Chondrocyte (in vitro differentiated cells): ENCODE measurements around the gene TPO. TPM values are rescaled to one million over a fixed set of nuclear protein-coding genes. Genes with fewer than 3 reads are reported as not detected.

ENCODE experiments used
- DNase-seq: peaks from one replicate; pipeline ENCODE4 v3.0.0; 2021; ENCODE audit warnings: mixed read lengths, low spot score
- H3K27ac Mint-ChIP-seq: one replicate; pipeline ENCODE4 v1.8.0; 2021; ENCODE audit warnings: mild to moderate bottlenecking, moderate library complexity, mixed read lengths; ENCODE audit not compliant: unreplicated experiment
- H3K27me3 Mint-ChIP-seq: 2 replicates; pipeline ENCODE4 v1.8.0; 2021; ENCODE audit warnings: low read depth, mixed read lengths
- H3K36me3 Mint-ChIP-seq: 2 replicates; pipeline ENCODE4 v1.8.0; 2021; ENCODE audit warnings: low read depth, mixed read lengths
- H3K4me1 Mint-ChIP-seq: 2 replicates; pipeline ENCODE4 v1.8.0; 2021; ENCODE audit warnings: low read depth, mild to moderate bottlenecking, mixed read lengths
- H3K4me3 Mint-ChIP-seq: one replicate; pipeline ENCODE4 v1.8.0; 2021; ENCODE audit warnings: mild to moderate bottlenecking, moderate library complexity, mixed read lengths; ENCODE audit not compliant: unreplicated experiment
- H3K9me3 Mint-ChIP-seq: 2 replicates; pipeline ENCODE4 v1.8.0; 2021; ENCODE audit warnings: low read depth, mixed read lengths
- CTCF ChIP-seq: fragments of 200-600 bp; sonication (generic); IDR thresholded peaks from 2 replicates; pipeline ENCODE4 v1.5.0; 2021; ENCODE audit warnings: antibody characterized with exemption, mild to moderate bottlenecking, moderate library complexity
- total RNA-seq: library from RNA; stranded (reverse); gene quantifications from 3 replicates; pipeline ENCODE4 v1.2.1, GENCODE V29; 2021

TPO gene
- total RNA-seq, 1 donor from 2014 or later, result not detected

GRCh38 chr2:1494906-1495305 is 81.6 kb downstream of the TPO start:
- no peak overlapping the region for H3K4me3 Mint-ChIP-seq
- no peaks in the 10 kb centered on the region for H3K4me1 Mint-ChIP-seq
- peaks cover 16% of the 10 kb centered on the region for H3K27me3 Mint-ChIP-seq
- peak; percentile 21 for DNase-seq
- no peak overlapping the region for H3K27ac Mint-ChIP-seq
- TF ChIP-seq CTCF, result no peak
- no peaks in the 10 kb centered on the region for H3K9me3 Mint-ChIP-seq
- no peaks in the 10 kb centered on the region for H3K36me3 Mint-ChIP-seq

GRCh38 chr2:1495676-1496358 is 82.6 kb downstream of the TPO start:
- no peaks in the 10 kb centered on the region for H3K4me1 Mint-ChIP-seq
- no peak overlapping the region for H3K4me3 Mint-ChIP-seq
- no peaks in the 10 kb centered on the region for H3K36me3 Mint-ChIP-seq
- H3K9me3 Mint-ChIP-seq, result no peaks in the 10 kb centered on the region
- TF ChIP-seq CTCF, result no peak
- DNase-seq, result peak; percentile 66
- H3K27me3 Mint-ChIP-seq, result peaks cover 16% of the 10 kb centered on the region
- H3K27ac Mint-ChIP-seq, result no peak overlapping the region

GRCh38 chr2:1496359-1496821 is 83.1 kb downstream of the TPO start:
- Mint-ChIP-seq H3K36me3 (no peaks in the 10 kb centered on the region), H3K27me3 (peaks cover 16% of the 10 kb centered on the region), H3K4me1 (no peaks in the 10 kb centered on the region), H3K27ac (no peak overlapping the region), H3K4me3 (no peak overlapping the region), H3K9me3 (no peaks in the 10 kb centered on the region)
- peak; percentile 71 for DNase-seq
- no peak for TF ChIP-seq CTCF

GRCh38 chr2:1497122-1497611 is 83.9 kb downstream of the TPO start:
- no peaks in the 10 kb centered on the region for H3K36me3 Mint-ChIP-seq
- peaks cover 15% of the 10 kb centered on the region for H3K27me3 Mint-ChIP-seq
- no peaks in the 10 kb centered on the region for H3K4me1 Mint-ChIP-seq
- no peak for TF ChIP-seq CTCF
- H3K27ac Mint-ChIP-seq, result no peak overlapping the region
- no peaks in the 10 kb centered on the region for H3K9me3 Mint-ChIP-seq
- H3K4me3 Mint-ChIP-seq, result no peak overlapping the region
- peak; percentile 74 for DNase-seq

GRCh38 chr2:1498176-1498575 is 84.9 kb downstream of the TPO start:
- Mint-ChIP-seq H3K9me3 (no peaks in the 10 kb centered on the region), H3K4me1 (no peaks in the 10 kb centered on the region), H3K36me3 (no peaks in the 10 kb centered on the region), H3K27me3 (peaks cover 8% of the 10 kb centered on the region), H3K4me3 (no peak overlapping the region), H3K27ac (no peak overlapping the region)
- TF ChIP-seq CTCF, result no peak
- peak; percentile 56 for DNase-seq
